Measurements from ENCODE around the gene C19orf67. TPM values are rescaled to one million over a fixed set of nuclear protein-coding genes. Genes with fewer than 3 reads are reported as not detected.

C19orf67 gene
- total RNA-seq, 4 donors from 2014 or later: not detected

DNA sequence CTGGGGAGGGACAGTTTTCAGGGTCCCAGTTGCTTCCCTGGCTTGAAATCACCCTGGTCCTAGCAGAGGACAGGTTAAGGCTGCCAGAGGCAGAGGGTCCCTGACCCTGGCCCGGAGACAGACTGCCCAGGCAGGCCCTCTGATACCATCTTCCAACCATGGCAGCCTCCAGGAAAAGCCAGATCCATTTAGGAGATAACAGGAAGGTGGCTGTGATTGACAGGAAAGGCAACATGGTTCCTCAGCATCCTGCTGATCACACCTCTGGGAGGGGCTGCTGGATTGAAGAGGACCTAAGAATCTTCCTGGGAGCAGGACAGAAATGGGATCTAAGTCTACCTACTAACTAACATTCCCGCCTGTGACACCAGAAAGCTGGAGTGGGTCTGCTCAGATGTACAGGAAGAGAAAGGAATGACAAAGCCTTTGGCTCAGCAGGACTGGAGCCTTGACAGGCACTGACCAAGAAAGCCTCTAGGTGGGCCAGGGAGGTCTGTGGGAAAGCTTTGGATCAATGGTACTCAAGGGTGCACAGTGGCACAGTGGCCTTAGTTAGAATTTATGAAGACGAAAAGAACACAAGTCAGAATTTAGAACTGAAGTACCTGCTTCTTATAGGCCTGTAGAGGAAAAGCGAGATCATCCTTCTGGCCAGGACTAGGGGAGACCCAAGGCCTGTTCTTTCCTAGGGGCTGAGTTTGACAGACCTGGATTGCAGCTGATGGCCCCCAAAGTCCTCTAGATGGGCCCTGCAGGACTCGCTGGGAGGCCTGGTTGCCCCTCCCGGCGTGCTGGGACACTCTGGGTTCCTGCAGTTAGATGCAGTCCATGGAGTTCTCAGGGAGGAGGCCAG, 34.3 kb upstream of the C19orf67 start:
- TF ChIP-seq CTCF (IDR thresholded peaks at IDR 0.05): no peak
- DNase-seq (ENCODE audit: low spot score) (no peak), ATAC-seq (ENCODE audit: low FRiP score) (no peak)

DNA sequence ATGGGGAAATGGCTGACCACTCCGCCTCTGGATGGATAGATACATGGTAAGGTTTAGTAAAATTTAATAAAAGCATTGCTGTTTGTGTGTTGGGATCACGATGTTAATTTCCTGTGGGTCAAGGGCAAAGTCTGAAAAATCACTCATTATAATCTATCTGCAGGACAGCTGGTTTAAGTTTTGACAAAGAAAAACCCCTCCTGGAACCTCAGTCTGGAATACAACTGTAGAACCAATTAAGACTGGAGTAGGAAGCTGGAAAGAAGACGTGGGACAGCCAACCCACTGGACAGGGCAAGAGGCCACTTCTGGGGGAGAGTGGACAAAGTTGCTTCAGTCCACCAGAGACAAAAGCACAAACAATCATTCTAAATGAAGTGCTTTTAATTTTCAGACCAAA, 33.6 kb upstream of the C19orf67 start:
- no peak for ATAC-seq (ENCODE audit: low FRiP score)
- no peak for TF ChIP-seq CTCF (IDR thresholded peaks at IDR 0.05)
- DNase-seq (ENCODE audit: low spot score): no peak

DNA sequence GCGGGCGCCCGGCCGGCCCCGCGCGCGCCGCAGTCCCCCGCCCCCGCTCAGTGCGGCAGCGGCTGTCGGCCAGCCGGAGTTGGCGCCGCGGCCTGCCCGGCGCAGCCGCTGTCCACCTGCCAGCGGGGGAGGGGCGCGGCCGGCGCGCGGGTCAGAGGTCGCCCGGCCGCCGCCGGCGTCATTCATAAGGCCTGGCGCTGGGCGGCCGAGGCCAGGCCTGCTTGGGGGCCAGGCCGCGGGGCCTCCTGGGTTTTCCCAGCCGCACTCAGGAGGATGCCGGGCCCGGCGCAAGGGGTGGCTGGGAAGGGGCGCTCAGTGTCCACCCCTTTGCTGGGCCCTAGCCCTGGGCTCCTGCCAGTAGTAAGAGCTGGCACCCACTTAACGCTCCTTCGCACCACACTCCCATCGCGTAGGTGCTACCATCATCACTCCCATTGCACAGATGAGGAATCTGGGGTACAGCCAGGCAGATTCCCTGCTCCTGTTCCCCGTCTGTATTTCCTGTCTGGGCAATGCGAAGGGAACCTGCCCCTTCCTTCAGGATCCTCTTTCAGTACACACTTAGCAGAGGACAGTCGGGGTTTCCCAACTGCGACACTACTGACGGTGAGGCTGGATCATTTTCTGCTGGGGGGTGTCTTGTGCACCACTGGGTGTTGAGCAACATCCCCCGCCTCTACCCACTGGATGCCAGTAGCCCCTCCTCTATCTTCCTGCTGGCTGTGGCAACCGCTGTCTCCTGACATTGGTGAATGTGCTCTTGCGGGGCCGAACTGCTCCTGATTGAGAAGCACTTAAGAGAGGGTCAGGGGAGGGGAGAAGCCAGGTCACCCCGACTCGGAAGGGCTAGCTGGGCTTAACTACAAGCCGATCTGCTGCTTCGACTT, 32.8 kb upstream of the C19orf67 start:
- TF ChIP-seq CTCF (IDR thresholded peaks at IDR 0.05): no peak
- peak; percentile 66 for ATAC-seq (ENCODE audit: low FRiP score)

GRCh38 chr19:14117668-14118164, 32.1 kb upstream of the C19orf67 start, which contains the start of gene PRKACA:
Gene PRKACA, minus strand, starts transcription at chr19:14117762. Its CDS starts 215 bp downstream, at chr19:14117547.
- ATAC-seq (ENCODE audit: low FRiP score): peak; percentile 96
- no peak for TF ChIP-seq CTCF (IDR thresholded peaks at IDR 0.05)
- DNase-seq (ENCODE audit: low spot score): peak; percentile 91

More for the DNA sequence above, 32.8 kb upstream of the C19orf67 start:
- peak; percentile 69 for DNase-seq (ENCODE audit: low spot score)

GRCh38 chr19:14116918-14117578, 31.5 kb upstream of the C19orf67 start:
- no peak for TF ChIP-seq CTCF (IDR thresholded peaks at IDR 0.05)
- DNase-seq (ENCODE audit: low spot score) (no peak), ATAC-seq (ENCODE audit: low FRiP score) (peak; percentile 3)

- DNase-seq (ENCODE audit: low spot score) (no peak), ATAC-seq (ENCODE audit: low FRiP score) (no peak)
- no peak for TF ChIP-seq CTCF (IDR thresholded peaks at IDR 0.05)
These were observed 30.9 kb upstream of the C19orf67 start for GRCh38 chr19:14116525-14116917.

All from omental fat pad (tissue), 4 donors.